ENCODE measurements around the gene PSTPIP1. TPM values are rescaled to one million over a fixed set of nuclear protein-coding genes. Genes with fewer than 3 reads are reported as not detected.

PSTPIP1 gene
- total and polyA plus RNA-seq, 2 experiments from 2014 or later: 0.80 to 3.7 TPM

DNA sequence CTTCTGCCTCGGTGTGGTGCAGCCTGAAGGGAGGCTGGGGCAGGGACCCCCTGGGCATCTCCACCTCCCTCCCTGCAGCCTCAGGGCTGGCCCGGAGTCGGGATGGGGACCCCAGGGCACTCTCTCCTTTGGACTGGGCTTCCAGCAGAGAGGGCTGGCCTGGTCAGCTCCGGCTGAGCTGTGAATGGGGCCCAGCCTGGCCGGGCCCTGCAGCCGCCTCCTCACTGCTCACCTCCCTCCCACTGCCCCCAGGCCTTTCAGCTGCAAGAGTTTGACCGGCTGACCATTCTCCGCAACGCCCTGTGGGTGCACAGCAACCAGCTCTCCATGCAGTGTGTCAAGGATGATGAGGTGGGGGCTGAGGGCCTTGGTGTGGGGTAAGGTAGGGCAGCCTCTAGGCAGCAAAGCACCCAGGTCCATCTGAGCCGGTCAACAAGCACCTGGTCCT lies 36.0 kb downstream of the PSTPIP1 start (continued):
- TF ChIP-seq, protein P1, sequence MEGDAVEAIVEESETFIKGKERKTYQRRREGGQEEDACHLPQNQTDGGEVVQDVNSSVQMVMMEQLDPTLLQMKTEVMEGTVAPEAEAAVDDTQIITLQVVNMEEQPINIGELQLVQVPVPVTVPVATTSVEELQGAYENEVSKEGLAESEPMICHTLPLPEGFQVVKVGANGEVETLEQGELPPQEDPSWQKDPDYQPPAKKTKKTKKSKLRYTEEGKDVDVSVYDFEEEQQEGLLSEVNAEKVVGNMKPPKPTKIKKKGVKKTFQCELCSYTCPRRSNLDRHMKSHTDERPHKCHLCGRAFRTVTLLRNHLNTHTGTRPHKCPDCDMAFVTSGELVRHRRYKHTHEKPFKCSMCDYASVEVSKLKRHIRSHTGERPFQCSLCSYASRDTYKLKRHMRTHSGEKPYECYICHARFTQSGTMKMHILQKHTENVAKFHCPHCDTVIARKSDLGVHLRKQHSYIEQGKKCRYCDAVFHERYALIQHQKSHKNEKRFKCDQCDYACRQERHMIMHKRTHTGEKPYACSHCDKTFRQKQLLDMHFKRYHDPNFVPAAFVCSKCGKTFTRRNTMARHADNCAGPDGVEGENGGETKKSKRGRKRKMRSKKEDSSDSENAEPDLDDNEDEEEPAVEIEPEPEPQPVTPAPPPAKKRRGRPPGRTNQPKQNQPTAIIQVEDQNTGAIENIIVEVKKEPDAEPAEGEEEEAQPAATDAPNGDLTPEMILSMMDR (conservative IDR thresholded peaks at IDR 0.05; ENCODE audit: low read depth in 2 of 2): no peak
- TF ChIP-seq ZNF331 (CRISPR knock-in tag; IDR thresholded peaks at IDR 0.05; ENCODE audit: low read depth) (no peak), CREB1 (CRISPR knock-in tag; IDR thresholded peaks at IDR 0.05; ENCODE audit: low read depth) (no peak), NANOG (IDR thresholded peaks at IDR 0.05; ENCODE audit: borderline replicate concordance) (no peak), ZNF114 (CRISPR knock-in tag; IDR thresholded peaks at IDR 0.05) (no peak)

DNA sequence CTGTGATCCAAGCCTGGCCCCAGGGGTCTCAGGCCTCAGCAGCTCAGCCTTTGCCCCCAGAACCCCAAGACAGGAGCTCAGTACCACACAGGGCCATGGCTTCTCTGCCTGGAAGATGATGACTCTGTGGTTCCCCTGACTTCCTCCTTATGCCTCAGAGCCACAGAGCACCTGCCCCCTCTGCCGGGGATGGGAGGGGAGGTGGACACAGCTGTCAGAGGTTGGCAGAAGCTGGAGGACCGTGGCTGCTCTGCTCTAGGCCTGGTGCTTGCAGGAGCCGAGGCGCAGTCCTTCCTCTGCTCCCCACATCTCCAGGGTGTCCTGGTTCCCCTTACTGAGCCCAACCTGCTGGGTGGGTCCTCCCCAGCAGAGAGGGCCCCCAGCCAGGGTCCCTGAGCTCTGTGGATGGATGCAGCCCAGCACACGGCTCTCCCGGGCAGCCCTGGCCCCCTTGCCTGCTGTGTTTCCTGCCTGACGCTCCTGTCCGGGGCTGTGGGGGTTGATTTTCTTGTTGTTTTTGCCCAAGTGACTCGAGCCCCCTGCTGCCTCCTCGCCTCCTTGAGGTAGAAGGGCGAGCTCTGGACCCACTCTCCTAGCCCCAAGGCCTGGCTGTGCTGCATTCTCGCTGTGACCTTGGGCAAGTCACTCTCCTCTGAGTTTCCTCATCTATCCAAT lies 36.6 kb downstream of the PSTPIP1 start:
- Histone ChIP-seq H3K27me3 (ENCODE audit: insufficient read depth) (0 out of 2 replicates have a peak, but pooled peaks cover 4% of the 10 kb centered on the region), H3K27ac (ENCODE audit: low read depth) (no peak overlapping the region), H4K20me1 (replicated peaks; ENCODE audit: insufficient read depth) (no peaks in the 10 kb centered on the region), H2AFZ (no peak overlapping the region), H3K4me1 (ENCODE audit: insufficient read depth) (no peaks in the 10 kb centered on the region; the same call in 1 of the 2 replicates), H3K36me3 (ENCODE audit: insufficient read depth) (no peaks in the 10 kb centered on the region), H3F3A (replicated peaks; ENCODE audit: low read depth) (no peaks in the 10 kb centered on the region), H3K4me3 (no peak overlapping the region), H3K79me2 (replicated peaks; ENCODE audit: insufficient read depth) (no peaks in the 10 kb centered on the region), H3K4me2 (no peak overlapping the region), H3K9me2 (ENCODE audit: insufficient read depth) (no peaks in the 10 kb centered on the region)
- peaks cover 31% of the 10 kb centered on the region for H3K27me3 Mint-ChIP-seq (ENCODE audit: insufficient read depth, low read depth, poor library complexity)
- H3K9me3 Mint-ChIP-seq: peaks cover 3% of the 10 kb centered on the region; the same call in 2 of the 3 replicates
- ATAC-seq (no peak), DNase-seq (ENCODE audit: low spot score) (no peak)
- H3K4me1 Mint-ChIP-seq: peaks cover 14% of the 10 kb centered on the region
- no peak overlapping the region for H3K4me3 Mint-ChIP-seq
- 0 out of 3 replicates have a peak, but pooled peaks cover 6% of the 10 kb centered on the region for H3K36me3 Mint-ChIP-seq (ENCODE audit: low read depth)
- no peak overlapping the region for H3K27ac Mint-ChIP-seq
- TF ChIP-seq ZNF331 (CRISPR knock-in tag; IDR thresholded peaks at IDR 0.05; ENCODE audit: low read depth) (no peak), NANOG (IDR thresholded peaks at IDR 0.05; ENCODE audit: borderline replicate concordance) (no peak), JUNB (IDR thresholded peaks at IDR 0.05; ENCODE audit: unreplicated experiment) (no peak), CREB1 (CRISPR knock-in tag; IDR thresholded peaks at IDR 0.05; ENCODE audit: low read depth) (no peak), POLR2AphosphoS5 (IDR thresholded peaks at IDR 0.05; ENCODE audit: low read depth) (no peak), EZH2 (IDR thresholded peaks at IDR 0.05; ENCODE audit: low read depth, unreplicated experiment) (no peak)
- TF ChIP-seq, protein P2, sequence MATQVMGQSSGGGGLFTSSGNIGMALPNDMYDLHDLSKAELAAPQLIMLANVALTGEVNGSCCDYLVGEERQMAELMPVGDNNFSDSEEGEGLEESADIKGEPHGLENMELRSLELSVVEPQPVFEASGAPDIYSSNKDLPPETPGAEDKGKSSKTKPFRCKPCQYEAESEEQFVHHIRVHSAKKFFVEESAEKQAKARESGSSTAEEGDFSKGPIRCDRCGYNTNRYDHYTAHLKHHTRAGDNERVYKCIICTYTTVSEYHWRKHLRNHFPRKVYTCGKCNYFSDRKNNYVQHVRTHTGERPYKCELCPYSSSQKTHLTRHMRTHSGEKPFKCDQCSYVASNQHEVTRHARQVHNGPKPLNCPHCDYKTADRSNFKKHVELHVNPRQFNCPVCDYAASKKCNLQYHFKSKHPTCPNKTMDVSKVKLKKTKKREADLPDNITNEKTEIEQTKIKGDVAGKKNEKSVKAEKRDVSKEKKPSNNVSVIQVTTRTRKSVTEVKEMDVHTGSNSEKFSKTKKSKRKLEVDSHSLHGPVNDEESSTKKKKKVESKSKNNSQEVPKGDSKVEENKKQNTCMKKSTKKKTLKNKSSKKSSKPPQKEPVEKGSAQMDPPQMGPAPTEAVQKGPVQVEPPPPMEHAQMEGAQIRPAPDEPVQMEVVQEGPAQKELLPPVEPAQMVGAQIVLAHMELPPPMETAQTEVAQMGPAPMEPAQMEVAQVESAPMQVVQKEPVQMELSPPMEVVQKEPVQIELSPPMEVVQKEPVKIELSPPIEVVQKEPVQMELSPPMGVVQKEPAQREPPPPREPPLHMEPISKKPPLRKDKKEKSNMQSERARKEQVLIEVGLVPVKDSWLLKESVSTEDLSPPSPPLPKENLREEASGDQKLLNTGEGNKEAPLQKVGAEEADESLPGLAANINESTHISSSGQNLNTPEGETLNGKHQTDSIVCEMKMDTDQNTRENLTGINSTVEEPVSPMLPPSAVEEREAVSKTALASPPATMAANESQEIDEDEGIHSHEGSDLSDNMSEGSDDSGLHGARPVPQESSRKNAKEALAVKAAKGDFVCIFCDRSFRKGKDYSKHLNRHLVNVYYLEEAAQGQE (IDR thresholded peaks at IDR 0.05; ENCODE audit: unreplicated experiment): no peak
- TF ChIP-seq, protein P3, sequence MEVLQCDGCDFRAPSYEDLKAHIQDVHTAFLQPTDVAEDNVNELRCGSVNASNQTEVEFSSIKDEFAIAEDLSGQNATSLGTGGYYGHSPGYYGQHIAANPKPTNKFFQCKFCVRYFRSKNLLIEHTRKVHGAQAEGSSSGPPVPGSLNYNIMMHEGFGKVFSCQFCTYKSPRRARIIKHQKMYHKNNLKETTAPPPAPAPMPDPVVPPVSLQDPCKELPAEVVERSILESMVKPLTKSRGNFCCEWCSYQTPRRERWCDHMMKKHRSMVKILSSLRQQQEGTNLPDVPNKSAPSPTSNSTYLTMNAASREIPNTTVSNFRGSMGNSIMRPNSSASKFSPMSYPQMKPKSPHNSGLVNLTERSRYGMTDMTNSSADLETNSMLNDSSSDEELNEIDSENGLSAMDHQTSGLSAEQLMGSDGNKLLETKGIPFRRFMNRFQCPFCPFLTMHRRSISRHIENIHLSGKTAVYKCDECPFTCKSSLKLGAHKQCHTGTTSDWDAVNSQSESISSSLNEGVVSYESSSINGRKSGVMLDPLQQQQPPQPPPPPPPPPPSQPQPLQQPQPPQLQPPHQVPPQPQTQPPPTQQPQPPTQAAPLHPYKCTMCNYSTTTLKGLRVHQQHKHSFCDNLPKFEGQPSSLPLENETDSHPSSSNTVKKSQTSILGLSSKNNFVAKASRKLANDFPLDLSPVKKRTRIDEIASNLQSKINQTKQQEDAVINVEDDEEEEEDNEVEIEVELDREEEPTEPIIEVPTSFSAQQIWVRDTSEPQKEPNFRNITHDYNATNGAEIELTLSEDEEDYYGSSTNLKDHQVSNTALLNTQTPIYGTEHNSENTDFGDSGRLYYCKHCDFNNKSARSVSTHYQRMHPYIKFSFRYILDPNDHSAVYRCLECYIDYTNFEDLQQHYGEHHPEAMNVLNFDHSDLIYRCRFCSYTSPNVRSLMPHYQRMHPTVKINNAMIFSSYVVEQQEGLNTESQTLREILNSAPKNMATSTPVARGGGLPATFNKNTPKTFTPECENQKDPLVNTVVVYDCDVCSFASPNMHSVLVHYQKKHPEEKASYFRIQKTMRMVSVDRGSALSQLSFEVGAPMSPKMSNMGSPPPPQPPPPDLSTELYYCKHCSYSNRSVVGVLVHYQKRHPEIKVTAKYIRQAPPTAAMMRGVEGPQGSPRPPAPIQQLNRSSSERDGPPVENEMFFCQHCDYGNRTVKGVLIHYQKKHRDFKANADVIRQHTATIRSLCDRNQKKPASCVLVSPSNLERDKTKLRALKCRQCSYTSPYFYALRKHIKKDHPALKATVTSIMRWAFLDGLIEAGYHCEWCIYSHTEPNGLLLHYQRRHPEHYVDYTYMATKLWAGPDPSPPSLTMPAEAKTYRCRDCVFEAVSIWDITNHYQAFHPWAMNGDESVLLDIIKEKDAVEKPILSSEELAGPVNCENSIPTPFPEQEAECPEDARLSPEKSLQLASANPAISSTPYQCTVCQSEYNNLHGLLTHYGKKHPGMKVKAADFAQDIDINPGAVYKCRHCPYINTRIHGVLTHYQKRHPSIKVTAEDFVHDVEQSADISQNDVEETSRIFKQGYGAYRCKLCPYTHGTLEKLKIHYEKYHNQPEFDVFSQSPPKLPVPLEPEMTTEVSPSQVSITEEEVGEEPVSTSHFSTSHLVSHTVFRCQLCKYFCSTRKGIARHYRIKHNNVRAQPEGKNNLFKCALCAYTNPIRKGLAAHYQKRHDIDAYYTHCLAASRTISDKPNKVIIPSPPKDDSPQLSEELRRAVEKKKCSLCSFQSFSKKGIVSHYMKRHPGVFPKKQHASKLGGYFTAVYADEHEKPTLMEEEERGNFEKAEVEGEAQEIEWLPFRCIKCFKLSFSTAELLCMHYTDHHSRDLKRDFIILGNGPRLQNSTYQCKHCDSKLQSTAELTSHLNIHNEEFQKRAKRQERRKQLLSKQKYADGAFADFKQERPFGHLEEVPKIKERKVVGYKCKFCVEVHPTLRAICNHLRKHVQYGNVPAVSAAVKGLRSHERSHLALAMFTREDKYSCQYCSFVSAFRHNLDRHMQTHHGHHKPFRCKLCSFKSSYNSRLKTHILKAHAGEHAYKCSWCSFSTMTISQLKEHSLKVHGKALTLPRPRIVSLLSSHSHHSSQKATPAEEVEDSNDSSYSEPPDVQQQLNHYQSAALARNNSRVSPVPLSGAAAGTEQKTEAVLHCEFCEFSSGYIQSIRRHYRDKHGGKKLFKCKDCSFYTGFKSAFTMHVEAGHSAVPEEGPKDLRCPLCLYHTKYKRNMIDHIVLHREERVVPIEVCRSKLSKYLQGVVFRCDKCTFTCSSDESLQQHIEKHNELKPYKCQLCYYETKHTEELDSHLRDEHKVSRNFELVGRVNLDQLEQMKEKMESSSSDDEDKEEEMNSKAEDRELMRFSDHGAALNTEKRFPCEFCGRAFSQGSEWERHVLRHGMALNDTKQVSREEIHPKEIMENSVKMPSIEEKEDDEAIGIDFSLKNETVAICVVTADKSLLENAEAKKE (CRISPR knock-in tag; IDR thresholded peaks at IDR 0.05): no peak
